GM19328 (cell line): ENCODE measurements around the gene FBXW11.

Source experiments
- ATAC-seq: cut with Tn5 transposase; IDR thresholded peaks from one replicate; pipeline ENCODE4 v1.9.1; 2021; ENCODE audit warnings: mild to moderate bottlenecking, moderate library complexity; ENCODE audit not compliant: unreplicated experiment

Gene FBXW11

GRCh38 chr5:171872666-171873065 lies 133.8 kb downstream of the FBXW11 start:
- no peak for ATAC-seq

- ATAC-seq: no peak
Observed at GRCh38 chr5:171871711-171872110, 134.7 kb downstream of the FBXW11 start.

GRCh38 chr5:171869956-171870355 lies 136.5 kb downstream of the FBXW11 start:
- ATAC-seq: no peak

GRCh38 chr5:171868236-171868635 lies 138.2 kb downstream of the FBXW11 start:
- no peak for ATAC-seq

- ATAC-seq: no peak
Observed at GRCh38 chr5:171867786-171868185, 138.7 kb downstream of the FBXW11 start.

- ATAC-seq: no peak
Observed at GRCh38 chr5:171865471-171865870, 141.0 kb downstream of the FBXW11 start.

GRCh38 chr5:171863935-171864334 lies 142.5 kb downstream of the FBXW11 start:
- no peak for ATAC-seq

GRCh38 chr5:171862624-171863023 lies 143.8 kb downstream of the FBXW11 start:
- no peak for ATAC-seq

GRCh38 chr5:171861381-171861780 lies 145.1 kb downstream of the FBXW11 start:
- no peak for ATAC-seq

GRCh38 chr5:171858303-171858702 lies 148.1 kb downstream of the FBXW11 start:
- ATAC-seq: no peak

- no peak for ATAC-seq
Observed at GRCh38 chr5:171857489-171857876, 149.0 kb downstream of the FBXW11 start.

GRCh38 chr5:171855798-171856763 lies 150.4 kb downstream of the FBXW11 start:
- no peak for ATAC-seq

GRCh38 chr5:171855265-171855664 lies 151.2 kb downstream of the FBXW11 start:
- ATAC-seq: no peak

GRCh38 chr5:171852255-171852681 lies 154.2 kb downstream of the FBXW11 start:
- no peak for ATAC-seq

GRCh38 chr5:171851251-171851650 lies 155.2 kb downstream of the FBXW11 start:
- no peak for ATAC-seq

- no peak for ATAC-seq
Observed at GRCh38 chr5:171850324-171850947, 156.0 kb downstream of the FBXW11 start.

- ATAC-seq: no peak
Observed at GRCh38 chr5:171849585-171850323, 156.7 kb downstream of the FBXW11 start.

- ATAC-seq: no peak
Observed at GRCh38 chr5:171848911-171849520, 157.4 kb downstream of the FBXW11 start.

GRCh38 chr5:171848486-171848885 lies 158.0 kb downstream of the FBXW11 start:
- ATAC-seq: no peak

- no peak for ATAC-seq
Observed at GRCh38 chr5:171848006-171848405, 158.4 kb downstream of the FBXW11 start.

- ATAC-seq: no peak
Observed at GRCh38 chr5:171847026-171847425, 159.4 kb downstream of the FBXW11 start.
